GM19452 (cell line): ENCODE results near the gene TRERF1.
"Not testable (repeated sequence)": the region's sequence is repeated elsewhere in the genome, so short reads cannot be mapped to it uniquely, and the experiment has no call there.

Experiments
- ATAC-seq: cut with Tn5 transposase; IDR thresholded peaks from one replicate; pipeline ENCODE4 v1.9.1; 2021; ENCODE audit not compliant: unreplicated experiment

The TRERF1 gene

GRCh38 chr6:42449917-42450476 lies 1.7 kb downstream of the TRERF1 start:
- ATAC-seq, result no peak

- ATAC-seq, result no peak
Observed at GRCh38 chr6:42448927-42449659, 2.6 kb downstream of the TRERF1 start.

- no peak for ATAC-seq
Observed at GRCh38 chr6:42448391-42448790, 3.3 kb downstream of the TRERF1 start.

- ATAC-seq, result no peak
Observed at GRCh38 chr6:42446996-42447395, 4.7 kb downstream of the TRERF1 start.

DNA sequence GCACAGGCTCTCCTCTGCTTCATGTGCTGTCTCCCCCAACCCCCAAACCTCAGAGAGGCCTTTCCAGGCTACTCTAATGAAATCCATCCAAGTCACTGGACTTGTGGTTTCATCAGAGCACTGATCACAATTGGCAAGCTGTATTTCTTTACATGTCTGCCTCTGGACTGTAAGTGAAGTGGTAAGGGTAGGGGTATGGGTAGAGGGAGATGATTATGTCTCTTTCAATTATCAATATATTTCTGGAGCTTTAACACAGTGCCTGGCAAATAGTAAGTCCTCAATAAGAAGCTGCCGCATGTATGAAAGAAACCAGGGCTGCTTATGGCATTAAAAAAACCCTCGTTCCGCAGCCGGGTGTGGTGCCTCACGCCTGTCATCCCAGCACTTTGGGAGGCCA lies 5.4 kb downstream of the TRERF1 start:
- no peak for ATAC-seq

DNA sequence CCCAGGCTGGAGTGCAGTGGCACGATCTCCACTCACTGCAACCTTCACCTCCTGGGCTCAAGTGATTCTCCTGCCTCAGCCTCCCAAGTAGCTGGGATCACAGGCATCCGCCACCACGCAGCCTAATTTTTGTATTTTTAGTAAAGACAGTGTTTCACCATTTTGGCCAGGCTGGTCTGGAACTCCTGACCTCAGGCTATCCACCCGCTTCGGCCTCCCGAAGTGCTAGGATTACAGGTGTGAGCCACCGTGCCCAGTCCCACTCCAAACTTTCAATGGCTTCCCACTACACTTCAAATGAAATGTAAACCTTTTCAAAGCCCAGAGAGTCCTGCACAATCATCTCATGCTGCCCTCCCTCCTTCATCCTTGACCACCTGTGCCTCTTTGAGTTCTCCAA lies 5.8 kb downstream of the TRERF1 start:
- not testable (repeated sequence) for ATAC-seq

- ATAC-seq, result no peak
Observed at GRCh38 chr6:42443312-42444060, 8.2 kb downstream of the TRERF1 start.

DNA sequence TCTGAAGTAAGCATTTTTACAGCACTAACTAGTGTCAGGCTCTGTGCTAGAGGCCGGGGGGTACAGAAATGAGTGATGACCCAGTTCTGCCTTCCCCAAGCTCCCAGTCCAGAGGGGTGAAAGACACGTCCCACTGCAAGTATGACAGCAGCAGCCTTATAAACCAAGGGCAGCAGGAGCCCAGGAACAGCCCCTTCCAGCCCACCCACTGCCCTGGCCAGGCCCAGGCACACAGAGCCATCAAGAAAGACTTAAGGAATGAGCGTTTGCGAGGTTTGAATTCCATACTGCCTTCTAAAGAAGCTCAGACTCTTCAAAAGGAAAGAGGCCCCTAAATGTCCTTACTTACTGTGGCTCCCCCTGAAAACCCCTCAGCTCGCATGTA lies 10.0 kb downstream of the TRERF1 start:
- no peak for ATAC-seq

DNA sequence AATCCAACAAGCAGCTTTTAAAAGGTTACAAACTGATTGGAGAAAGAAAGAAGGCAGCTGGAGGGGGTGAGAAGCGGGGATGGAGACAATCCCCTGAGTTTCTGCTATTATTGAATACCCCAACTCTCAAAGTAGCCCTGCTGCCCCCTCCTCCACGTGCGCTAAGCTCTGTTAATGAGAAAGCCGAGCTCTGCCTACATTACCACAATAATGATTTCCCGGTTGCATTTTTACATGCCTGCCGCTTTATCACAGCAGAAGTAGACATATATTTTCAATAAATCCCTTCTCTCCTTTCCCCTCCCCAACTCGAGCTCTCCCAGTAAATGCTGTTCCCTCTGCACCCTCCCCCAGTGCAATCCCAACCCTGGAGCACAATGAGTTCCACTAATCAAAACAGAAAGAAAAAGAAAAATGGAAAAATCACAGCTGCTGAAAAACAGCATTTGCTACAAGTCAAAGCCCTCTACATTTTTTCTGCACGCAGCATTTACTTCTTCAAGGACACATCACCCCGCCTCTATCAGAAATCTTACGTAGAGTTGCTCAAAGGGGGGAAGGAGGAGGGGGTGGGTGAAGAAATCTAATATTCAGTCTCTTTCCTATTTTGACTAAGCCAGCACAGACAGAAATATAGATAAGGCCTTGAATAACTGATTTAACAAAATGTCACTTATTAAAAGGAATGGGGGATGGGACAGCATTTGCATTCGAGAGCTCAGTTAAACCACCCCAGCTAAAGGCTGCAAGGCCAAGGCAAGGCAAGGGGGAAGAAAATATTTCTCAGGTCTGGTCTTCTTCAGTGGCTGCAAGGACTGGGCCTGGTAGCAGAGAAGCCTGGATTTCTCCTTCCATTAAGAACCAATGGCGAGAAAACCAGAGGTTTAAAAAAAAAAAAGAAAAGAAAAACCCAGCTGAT lies 10.7 kb downstream of the TRERF1 start:
- ATAC-seq, result no peak

- ATAC-seq, result no peak
Observed at GRCh38 chr6:42440027-42440426, 11.7 kb downstream of the TRERF1 start.

DNA sequence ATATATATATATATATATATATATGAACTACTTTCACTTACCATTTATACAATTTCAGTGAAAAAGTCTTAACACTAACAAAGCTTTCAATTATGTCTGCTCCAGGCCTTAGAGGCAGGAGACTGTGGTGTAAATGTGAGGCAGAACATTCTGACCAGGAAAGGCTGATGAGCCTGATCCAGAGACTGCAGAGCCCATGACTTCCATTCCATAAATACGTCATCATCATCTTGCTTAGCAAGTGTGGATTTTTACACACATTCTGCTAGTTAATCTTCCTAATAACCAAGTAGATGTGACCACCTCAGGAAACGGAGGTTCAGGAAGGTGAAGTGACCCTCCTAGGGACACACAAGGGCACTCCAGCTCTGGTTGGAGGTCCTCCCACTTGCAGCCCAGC lies 14.9 kb downstream of the TRERF1 start:
- no peak for ATAC-seq

DNA sequence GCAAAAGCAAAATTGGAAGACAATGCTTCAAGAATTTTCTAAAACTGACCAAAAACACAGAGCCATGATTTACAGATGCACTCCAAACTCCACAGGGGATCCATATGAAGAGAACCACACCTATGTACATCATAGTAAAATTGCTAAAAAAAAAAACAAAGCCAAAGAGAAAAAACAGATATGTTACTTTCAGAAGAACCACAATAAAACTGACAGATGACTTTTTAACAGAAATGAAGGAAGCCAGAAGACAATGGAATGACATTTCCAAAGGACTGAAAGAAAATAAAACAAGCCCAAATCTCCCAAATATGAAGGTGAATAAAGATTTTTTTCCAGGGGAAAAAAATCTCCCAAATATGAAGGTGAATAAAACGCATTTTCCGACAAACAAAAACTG lies 17.5 kb downstream of the TRERF1 start:
- ATAC-seq, result no peak

DNA sequence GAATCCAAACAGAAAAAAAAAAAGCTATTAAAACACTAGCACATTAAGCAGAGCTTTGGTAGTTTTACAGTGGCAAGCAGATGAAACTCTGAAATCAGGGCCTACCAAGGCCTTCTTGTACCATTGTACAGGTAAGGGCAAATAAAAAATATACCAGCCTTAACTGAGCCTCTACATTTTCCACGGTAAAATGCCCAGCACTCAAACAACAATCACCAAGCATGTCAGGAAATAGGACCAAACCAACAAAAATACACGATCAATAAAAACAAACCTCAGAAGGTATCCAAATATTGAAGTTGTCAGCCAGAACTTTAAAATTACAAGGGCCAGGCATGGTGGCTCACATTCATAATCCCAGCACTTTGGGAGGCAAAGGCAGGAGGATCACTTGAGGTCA lies 18.3 kb downstream of the TRERF1 start:
- no peak for ATAC-seq

DNA sequence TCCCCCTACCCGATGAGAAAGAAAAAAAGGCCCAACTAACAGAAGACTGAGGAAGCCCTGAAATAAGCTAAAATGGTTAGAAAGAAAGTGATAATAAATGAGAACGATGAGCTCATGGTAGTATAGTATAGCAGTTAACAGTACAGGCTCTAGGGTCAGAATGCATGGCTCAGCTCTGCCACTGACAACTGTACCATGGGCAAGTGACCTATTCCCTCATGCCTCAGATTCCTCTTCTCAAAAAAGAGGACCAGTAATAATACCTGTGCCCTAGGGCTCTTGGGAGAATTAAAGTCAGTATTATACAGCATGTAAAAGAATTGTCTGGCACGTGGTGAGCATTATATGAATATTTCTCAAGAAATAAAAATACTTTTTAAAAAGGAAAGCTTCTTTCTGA lies 19.8 kb downstream of the TRERF1 start:
- no peak for ATAC-seq

DNA sequence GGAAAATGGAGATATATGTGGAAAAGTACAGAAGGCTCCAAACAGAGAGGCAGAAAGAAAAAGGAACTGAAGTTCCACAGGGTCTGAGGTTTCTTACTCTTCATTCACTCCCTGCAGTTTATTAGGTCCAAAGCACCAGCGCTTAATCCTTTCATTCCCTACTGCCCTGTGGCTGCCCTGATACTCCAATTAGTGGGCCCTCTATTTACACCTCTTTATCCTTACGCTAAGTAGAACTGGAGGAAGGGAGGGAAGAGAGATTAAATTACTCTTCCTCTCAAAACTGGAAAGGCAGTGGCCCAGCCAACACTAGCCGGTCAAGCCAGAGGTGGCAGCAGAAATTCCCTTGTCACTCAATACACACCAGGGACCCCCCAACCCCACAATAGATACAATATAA lies 20.4 kb downstream of the TRERF1 start:
- ATAC-seq, result no peak

DNA sequence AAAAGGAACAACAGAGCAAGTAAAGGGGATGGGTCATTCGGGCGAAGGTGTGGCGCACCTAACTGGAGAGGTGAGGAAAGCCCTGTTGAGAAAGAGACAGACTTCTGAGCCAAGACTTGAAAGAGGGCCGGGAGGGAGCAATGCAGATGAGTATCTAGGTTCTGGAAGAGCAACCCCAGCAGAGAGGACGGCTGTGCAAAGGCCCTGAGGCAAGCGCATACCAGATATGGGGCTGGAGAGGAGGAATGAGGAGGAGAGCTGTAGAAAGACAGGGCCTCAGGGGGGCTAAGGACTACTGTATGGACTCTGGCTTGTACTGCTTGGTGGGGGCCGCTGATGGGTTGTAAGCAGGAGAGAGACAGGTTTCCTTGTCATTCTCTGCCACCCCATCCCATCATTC lies 21.9 kb downstream of the TRERF1 start:
- no peak for ATAC-seq

DNA sequence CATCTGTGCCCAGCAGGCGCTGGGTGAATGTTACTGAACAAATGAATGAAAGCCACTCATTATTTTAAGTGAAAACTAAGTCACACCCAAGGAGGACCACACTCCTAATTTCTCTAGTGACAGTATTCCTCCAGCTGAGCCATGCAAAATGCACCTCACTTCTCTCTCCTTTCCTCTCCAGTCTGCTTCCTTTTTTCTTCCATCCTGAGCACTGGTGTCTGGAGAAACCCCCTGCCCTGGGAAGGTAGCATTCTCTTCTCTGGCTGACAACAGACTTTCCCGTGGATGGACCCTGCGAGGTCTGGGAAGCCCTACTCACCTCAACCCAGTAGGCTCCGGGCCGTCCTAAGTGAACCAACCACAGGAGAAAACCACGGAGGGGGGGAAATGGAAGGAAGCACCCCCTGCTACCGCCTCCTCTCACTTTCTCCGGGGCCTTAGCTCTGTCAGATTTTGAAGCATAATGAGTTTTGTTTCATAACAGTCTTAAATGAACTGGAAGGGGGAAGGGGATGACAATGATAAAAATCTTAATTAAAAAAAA lies 22.6 kb downstream of the TRERF1 start:
- ATAC-seq, result no peak

DNA sequence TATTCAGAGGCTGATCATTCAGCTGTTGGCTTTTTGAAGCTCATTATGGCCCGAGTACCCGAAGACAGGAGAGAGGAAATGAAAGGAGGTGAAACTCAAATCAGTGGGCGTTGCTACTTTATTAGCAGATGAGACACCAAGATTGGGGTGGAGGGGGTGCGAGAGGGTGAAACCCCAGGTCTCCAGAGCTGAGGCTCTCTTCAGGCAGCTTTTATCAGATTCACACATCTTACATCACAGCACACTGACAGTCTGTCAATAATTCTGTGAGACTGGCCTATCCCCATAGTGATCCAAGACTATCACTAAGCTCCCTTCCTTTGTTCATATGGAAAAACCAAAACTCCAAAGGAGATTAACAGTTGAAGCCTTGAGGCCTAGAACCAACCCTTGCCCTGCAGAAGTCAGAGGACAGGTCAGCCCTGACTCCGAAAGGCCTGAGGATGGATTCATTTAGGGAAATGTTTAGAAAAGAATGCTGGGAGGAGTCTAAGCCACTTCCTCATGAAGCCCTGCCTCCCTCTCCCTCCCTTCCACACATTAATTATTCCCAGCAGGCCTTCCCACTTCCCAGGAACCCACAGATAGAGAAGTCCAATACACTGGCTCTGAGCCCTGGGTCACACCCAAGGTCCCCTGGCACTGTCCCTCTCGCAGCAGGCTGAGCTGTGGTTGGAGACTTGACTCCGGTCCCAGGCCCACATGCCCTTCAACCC lies 23.2 kb downstream of the TRERF1 start:
- peak; percentile 56 for ATAC-seq

DNA sequence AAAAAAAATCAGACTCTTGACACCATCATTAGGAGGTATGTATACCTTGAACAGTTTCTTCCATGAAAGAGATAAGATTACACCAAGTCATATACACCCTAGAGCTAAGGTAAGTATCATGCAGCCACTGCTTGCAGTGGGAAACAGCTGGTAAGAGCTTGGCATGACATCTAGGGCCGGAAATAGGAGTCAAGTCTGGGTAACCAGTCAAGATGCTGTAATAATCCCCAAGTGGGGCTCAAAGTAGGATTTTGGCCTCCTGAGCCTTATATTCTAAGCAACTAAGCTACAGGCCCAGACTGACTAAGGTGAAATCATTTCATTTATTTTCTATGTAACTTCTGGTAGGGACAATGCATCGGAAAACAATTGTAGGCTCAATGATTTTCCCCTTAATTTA lies 23.9 kb downstream of the TRERF1 start:
- no peak for ATAC-seq

GRCh38 chr6:42426191-42426590 lies 25.5 kb downstream of the TRERF1 start:
- ATAC-seq, result no peak
